Stimulated activated CD8-positive, alpha-beta memory T cell treated with anti-CD3 and anti-CD28 coated beads, Interleukin-12 subunit alpha, Interleukin-12 subunit beta, amount 100 ng/mL, for 4 hours (primary cell): ENCODE data around the gene VANGL1.

Source experiments
- DNase-seq: peaks from one replicate; pipeline ENCODE4 v3.0.0-alpha.2; 2020; ENCODE audit warnings: low read depth

The VANGL1 gene

DNA sequence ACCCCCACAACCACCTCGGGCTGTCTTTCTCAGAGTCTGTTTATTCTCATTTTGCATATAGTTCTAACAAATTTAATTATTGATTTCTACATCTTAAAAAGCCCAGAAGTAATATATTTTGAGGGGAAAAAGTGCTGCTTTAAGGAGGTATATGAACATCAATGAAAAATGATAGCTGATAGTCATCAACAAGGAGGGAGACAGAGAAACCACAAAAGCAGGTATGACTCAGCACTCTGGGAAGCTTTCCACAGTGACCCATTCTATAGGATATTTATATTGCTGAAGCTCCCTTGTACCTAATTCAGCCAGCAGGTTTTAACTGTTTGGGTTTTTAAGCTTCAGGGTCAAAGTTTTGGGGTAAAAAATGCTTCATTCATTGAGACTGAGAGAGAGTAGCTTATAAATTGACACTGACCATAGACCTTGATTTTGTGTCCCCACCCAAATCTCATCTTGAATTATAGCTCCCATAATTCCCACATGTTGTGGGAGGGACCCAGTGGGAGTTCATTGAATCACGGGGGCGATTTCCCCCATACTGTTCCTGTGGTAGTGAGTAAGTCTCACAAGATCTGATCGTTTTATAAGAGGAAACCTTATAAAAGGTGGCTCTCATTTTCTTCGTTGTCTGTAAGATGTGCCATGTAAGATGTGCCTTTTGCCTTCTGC lies 27.4 kb downstream of the VANGL1 start:
- DNase-seq, result no peak

DNA sequence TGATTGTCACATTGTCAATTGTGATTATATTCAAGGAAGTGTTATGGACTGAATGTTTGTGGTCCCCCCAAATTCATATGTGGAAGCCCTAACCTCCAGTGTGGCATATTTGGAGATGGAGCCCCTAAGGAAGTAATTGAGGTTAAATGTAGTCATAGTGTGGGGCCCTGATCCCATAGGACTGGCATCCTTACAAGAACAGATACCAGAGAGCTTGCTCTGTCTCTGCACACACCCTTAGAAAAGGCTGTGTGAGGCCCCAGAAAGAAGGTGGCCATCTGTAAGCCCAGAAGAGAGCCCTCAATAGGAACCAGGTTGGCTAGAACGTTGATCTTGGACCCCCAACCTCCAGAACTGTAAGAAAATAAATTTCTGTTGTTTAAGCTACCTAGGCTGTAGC lies 28.1 kb downstream of the VANGL1 start:
- no peak for DNase-seq

DNA sequence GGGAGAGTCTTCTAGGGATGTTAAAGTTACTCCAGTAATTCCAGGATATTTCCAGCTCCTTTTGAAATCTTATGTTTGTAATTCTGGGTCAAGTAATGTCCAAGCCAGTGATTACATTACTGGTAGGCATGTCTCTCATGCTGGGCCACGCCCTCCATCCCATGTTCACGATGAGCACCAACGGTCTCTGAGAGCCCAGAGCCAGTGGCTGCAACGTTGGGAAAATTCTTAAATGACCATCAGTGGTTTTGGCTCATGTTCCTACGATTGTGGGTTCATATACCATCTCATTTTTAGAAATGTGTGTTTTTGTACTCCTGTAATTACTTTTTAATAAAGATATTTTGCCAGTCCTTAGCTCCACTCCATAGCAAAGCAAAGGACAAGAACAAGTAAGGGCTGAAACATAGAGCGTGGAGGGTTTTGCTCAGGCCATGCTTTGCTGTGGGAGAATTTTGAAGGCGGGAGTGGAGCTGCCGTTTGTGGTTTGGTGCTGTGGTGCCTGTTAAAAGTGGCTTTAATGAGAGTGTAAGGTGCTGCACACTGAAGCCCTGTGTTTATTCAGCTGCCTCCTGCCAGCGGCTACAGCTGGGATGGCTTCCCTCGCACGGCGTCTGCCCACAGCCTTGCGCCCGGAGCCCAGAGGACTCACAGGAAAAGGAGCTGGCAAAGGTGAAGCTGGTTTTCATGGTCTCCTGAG lies 28.9 kb downstream of the VANGL1 start:
- DNase-seq, result no peak

- no peak for DNase-seq
Measured at GRCh38 chr1:115671176-115671934, 29.6 kb downstream of the VANGL1 start.

DNA sequence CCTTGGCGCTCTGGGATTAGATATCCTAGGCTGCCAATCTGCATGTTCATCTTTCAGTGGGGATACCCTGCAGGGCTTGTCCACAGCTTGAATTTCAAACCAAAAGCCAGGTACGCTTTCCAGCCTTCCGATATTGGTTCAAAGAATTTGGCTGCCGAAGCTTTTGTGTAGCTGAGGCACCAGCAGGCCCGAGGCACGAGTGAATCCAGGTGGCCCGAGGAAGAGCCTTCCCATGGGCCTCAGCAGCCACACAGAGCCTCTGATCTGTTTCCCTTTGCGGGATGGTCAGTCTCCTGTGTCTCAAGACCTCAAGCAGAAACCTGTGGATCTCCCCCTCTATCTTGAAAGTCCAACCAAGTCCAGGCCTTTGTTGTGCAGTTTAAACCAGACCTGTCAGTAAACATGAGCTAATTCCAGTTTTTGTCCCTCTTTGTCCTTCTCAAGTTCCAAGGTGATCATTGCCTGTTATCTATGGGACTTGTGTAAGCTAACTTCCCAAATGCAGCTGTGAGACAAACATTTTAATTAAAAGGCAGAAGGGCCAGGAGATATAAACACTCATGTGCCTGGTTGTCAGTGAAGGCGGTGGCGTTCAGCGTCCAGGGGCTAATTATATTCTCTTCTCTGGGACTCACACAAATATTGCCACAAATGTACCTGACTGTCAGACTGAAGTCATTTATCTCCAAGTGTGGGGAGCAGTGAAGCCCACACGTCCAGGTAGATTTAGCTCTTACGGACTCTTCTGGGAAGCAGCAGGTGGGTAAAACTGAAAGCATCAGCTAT lies 30.6 kb downstream of the VANGL1 start:
- DNase-seq, result no peak

DNA sequence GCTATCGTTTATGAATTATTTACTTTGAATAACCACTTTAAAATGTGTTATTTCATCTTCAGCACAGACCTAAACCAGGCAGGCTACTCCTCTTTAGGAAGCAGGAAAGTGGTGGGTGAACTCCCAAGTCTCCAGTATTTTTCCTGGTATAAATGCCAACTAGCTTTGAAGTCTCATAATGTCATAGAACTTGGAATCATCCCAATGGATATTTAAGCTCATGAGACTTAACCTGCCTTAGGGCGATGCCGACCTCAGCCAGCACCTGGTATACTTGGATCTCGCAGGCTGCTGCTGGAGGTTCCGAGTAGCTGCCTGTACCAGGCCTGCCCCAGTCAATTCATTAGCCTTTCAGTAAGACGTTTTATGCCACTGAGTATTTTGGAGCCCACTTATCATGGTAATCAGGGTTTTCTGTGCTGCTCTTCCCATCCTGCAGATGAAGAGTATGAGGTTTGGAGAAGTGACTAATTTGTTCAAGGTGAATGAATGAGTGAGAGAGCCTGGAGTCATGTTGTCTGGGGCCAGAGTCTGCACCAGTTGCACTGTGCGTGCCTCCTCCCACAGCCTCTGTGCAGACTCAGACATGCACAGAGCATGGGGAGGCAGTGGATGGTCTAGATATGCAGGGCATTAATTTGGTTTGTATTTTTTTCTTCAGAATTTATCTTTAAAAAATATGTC lies 34.9 kb downstream of the VANGL1 start:
- DNase-seq, result no peak

DNA sequence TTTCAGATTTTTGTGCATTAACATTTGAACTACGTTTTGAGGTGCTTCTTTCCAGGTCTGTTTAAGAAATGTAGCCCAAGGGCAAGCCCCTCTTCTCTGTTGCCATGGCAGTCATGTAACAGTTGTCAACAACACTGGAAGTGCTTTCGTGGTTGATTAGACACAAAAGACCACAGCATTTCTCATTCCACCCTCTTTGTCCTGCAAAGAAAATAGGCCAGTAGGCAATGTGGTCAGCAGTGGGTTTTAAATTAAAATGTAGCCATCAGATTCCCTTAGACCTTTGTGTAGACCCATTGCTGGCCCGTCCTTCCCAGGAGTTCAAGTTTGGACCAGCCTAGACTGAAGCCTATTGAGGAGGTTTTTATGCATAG lies 35.4 kb downstream of the VANGL1 start:
- no peak for DNase-seq

DNA sequence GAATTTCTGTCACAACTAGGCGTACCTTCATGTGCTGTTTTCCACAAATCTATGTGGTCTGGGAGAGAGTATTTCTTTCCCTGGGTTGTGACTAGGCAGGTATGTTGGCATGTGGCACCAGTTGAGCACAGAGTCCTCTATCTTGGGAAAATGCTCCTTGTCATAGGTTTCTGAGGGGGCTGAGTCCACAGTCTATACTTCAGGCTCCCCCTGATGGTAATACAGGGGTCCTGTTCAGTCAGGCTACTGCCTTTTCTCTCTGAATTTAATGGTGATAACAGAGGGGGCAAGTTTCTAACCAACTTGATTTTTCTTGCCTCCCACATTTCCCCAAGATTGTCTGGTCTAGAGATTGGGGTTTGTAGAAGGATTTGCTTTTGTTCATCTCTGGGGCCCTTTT lies 35.8 kb downstream of the VANGL1 start:
- DNase-seq, result no peak

- no peak for DNase-seq
Measured at GRCh38 chr1:115678141-115678540, 36.4 kb downstream of the VANGL1 start.

DNA sequence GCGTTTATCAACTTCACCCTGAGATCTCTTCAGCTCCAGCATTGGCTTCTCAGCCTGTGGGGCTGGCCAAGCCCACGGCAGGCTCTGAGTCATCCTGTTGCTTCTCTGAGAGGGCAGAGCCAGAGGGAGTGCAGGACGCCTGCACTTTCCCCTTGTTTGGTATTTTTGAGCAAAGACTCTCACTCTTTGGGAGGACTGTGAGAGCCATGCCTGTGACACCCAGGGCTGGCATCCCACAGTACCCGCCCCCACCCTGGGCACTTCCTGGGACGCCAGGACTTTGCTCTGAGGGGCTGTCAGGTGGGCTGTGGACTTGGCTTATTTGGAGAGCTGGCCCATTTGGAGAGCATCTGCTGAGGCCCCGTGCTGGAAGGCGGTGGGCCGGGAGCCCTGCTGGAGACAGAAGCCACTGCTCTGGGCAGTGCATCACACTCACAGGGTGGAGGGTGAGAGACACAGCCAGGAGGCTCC lies 37.4 kb downstream of the VANGL1 start:
- DNase-seq, result no peak

DNA sequence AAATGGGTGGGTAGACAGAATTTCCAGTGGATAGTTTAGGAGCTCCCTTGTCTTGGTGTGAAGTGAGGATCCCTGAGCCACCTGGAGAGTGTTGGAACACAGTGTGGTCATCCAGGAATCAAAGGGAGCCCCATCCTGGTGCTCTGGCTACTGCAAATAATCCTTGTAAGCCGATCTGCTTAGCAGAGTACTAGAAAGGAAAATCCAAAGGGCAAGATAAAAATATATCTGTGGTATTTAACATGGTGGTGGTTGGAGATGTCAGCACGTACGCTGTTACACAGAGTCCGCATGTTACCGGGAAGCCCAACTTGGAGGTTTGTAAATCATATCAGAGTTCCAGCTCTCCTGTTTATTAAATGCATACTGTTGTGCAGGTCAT lies 39.0 kb downstream of the VANGL1 start:
- DNase-seq, result no peak

- DNase-seq, result no peak
Measured at GRCh38 chr1:115682792-115683191, 41.0 kb downstream of the VANGL1 start.

- no peak for DNase-seq
Measured at GRCh38 chr1:115685029-115685705, 43.4 kb downstream of the VANGL1 start.

DNA sequence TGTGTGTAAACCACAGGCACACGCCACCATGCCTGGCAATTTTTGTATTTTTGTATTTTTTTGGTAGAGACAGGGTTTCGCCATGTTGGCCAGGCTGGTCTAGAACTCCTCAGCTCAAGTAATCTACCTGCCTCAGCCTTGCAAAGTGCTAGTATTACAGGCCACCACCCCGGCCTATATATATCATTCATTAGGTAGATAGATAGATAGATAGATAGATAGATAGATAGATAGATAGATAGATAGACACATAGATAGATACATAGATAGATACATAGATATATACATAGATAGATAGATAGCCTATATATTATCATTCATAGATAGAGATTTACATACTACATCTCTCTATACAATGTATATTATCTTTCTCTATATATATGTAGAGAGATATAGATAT lies 46.0 kb downstream of the VANGL1 start:
- no peak for DNase-seq

- no peak for DNase-seq
Measured at GRCh38 chr1:115690972-115691371, 49.2 kb downstream of the VANGL1 start.

DNA sequence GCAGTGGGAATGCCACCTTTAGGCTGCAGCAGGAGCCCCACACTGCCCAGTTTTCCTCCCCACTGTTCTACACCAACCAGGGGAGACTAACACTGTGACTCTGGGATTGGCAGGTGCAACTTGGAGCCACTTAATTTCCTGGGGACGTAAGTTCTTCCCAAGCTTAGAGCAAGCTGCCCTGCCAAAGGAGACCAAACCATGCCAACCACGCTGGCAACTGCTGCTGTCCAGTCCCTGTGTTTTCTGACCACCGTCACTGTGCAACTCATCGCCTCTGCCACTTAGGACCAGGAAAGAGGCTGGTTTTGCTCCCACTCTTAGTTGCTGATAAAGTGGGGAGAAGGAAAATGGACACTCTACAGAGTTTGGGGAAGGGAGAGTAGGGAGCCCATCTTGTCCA lies 50.5 kb downstream of the VANGL1 start:
- DNase-seq, result no peak

GRCh38 chr1:115694805-115695204 lies 53.0 kb downstream of the VANGL1 start:
- no peak for DNase-seq

- DNase-seq, result no peak
Measured at GRCh38 chr1:115697619-115698018, 55.8 kb downstream of the VANGL1 start.

- DNase-seq, result no peak
Measured at GRCh38 chr1:115701090-115701489, 59.3 kb downstream of the VANGL1 start.

GRCh38 chr1:115702959-115703358 lies 61.2 kb downstream of the VANGL1 start:
- DNase-seq, result no peak
